ENCODE data around the gene LDB2.
A peak's percentile ranks its signal among the peaks of the same experiment; 100 is the strongest.

Gene LDB2

GRCh38 chr4:16508968-16509367, 389.5 kb downstream of the LDB2 start:
- no peaks in the 10 kb centered on the region for H4K20me1 ChIP-seq (ENCODE audit: control insufficient read depth, insufficient read depth, low read depth, low read length)
- no peak overlapping the region for H3K4me3 ChIP-seq (ENCODE audit: low read length)
- H3K4me1 ChIP-seq (ENCODE audit: control insufficient read depth, low read length): no peaks in the 10 kb centered on the region
- H3K27ac ChIP-seq (ENCODE audit: low read depth, low read length): no peak overlapping the region
- H3K9me2 ChIP-seq (replicated peaks; ENCODE audit: control insufficient read depth, low read length): no peaks in the 10 kb centered on the region
- H3K79me2 ChIP-seq (ENCODE audit: control insufficient read depth, low read length): no peaks in the 10 kb centered on the region
- no peaks in the 10 kb centered on the region for H3K36me3 ChIP-seq (ENCODE audit: control insufficient read depth, low read length)
- no peak for TF ChIP-seq EZH2phosphoT487 (IDR thresholded peaks at IDR 0.05; ENCODE audit: borderline replicate concordance, low read length)
- peak; percentile 41 for TF ChIP-seq CTCF (IDR thresholded peaks at IDR 0.05; ENCODE audit: low read depth, low read length, poor library complexity, severe bottlenecking)
- H3K4me2 ChIP-seq (ENCODE audit: low read length): no peak overlapping the region
- no peaks in the 10 kb centered on the region for H3K27me3 ChIP-seq (ENCODE audit: control insufficient read depth, low read length)
- H3F3A ChIP-seq (ENCODE audit: control insufficient read depth, insufficient read depth): no peaks in the 10 kb centered on the region
- H3K9me3 ChIP-seq (ENCODE audit: control insufficient read depth, insufficient read depth, low read length): peaks cover 12% of the 10 kb centered on the region; the same call in 1 of the 2 replicates

GRCh38 chr4:16505726-16506125, 392.7 kb downstream of the LDB2 start:
- Histone ChIP-seq H3K4me2 (ENCODE audit: low read length) (no peak overlapping the region), H3F3A (ENCODE audit: control insufficient read depth, insufficient read depth) (no peaks in the 10 kb centered on the region), H3K79me2 (ENCODE audit: control insufficient read depth, low read length) (no peaks in the 10 kb centered on the region), H3K4me1 (ENCODE audit: control insufficient read depth, low read length) (no peaks in the 10 kb centered on the region), H3K36me3 (ENCODE audit: control insufficient read depth, low read length) (no peaks in the 10 kb centered on the region), H3K27ac (ENCODE audit: low read depth, low read length) (no peak overlapping the region), H3K9me3 (ENCODE audit: control insufficient read depth, insufficient read depth, low read length) (peaks cover 12% of the 10 kb centered on the region; the same call in 1 of the 2 replicates), H3K4me3 (ENCODE audit: low read length) (no peak overlapping the region), H3K27me3 (ENCODE audit: control insufficient read depth, low read length) (no peaks in the 10 kb centered on the region), H3K9me2 (replicated peaks; ENCODE audit: control insufficient read depth, low read length) (no peaks in the 10 kb centered on the region), H4K20me1 (ENCODE audit: control insufficient read depth, insufficient read depth, low read depth, low read length) (no peaks in the 10 kb centered on the region)
- TF ChIP-seq CTCF (IDR thresholded peaks at IDR 0.05; ENCODE audit: low read depth, low read length, poor library complexity, severe bottlenecking) (peak; percentile 26), EZH2phosphoT487 (IDR thresholded peaks at IDR 0.05; ENCODE audit: borderline replicate concordance, low read length) (no peak)

- Histone ChIP-seq H3K36me3 (ENCODE audit: control insufficient read depth, low read length) (no peaks in the 10 kb centered on the region), H3K27ac (ENCODE audit: low read depth, low read length) (no peak overlapping the region), H3K79me2 (ENCODE audit: control insufficient read depth, low read length) (no peaks in the 10 kb centered on the region), H3K4me2 (ENCODE audit: low read length) (no peak overlapping the region), H3K9me2 (replicated peaks; ENCODE audit: control insufficient read depth, low read length) (no peaks in the 10 kb centered on the region), H3K4me1 (ENCODE audit: control insufficient read depth, low read length) (no peaks in the 10 kb centered on the region), H3F3A (ENCODE audit: control insufficient read depth, insufficient read depth) (no peaks in the 10 kb centered on the region), H4K20me1 (ENCODE audit: control insufficient read depth, insufficient read depth, low read depth, low read length) (no peaks in the 10 kb centered on the region), H3K27me3 (ENCODE audit: control insufficient read depth, low read length) (no peaks in the 10 kb centered on the region), H3K9me3 (ENCODE audit: control insufficient read depth, insufficient read depth, low read length) (peaks cover 11% of the 10 kb centered on the region; the same call in 1 of the 2 replicates), H3K4me3 (ENCODE audit: low read length) (no peak overlapping the region)
- TF ChIP-seq CTCF (IDR thresholded peaks at IDR 0.05; ENCODE audit: low read depth, low read length, poor library complexity, severe bottlenecking): no peak
Observed at GRCh38 chr4:16505267-16505666, 393.2 kb downstream of the LDB2 start.
